HT1080 (cell line): ENCODE data around the gene ABCB6. TPM values are rescaled to one million over a fixed set of nuclear protein-coding genes. Genes with fewer than 3 reads are reported as not detected.
"Not testable (repeated sequence)": the region's sequence is repeated elsewhere in the genome, so short reads cannot be mapped to it uniquely, and the experiment has no call there.

ENCODE experiments used
- DNase-seq: peaks from one replicate; pipeline ENCODE4 v3.0.0-alpha.2; 2015; ENCODE audit warnings: low read depth
- polyA plus RNA-seq, 2 experiments: library from polyadenylated mRNA; depleted of rRNA; stranded (reverse); fragments of >200 nt; gene quantifications; 2 replicates each; pipeline ENCODE4 v1.2.3, GENCODE V29; 2015
- total RNA-seq: library from RNA; depleted of rRNA; stranded (reverse); fragments of >200 nt; shearing (Covaris generic); gene quantifications from 2 replicates; pipeline ENCODE4 v1.2.3, GENCODE V29; 2014; rRNA removed

Gene ABCB6
- 21.4 and 25.5 TPM in 2 replicates for total RNA-seq
- 10.8 and 12.1 TPM in 2 replicates for polyA plus RNA-seq (2015; cell fraction: cytosol; rRNA removed)
- 48.9 and 55.0 TPM in 2 replicates for polyA plus RNA-seq (2015; cell fraction: nucleus; rRNA removed)

DNA sequence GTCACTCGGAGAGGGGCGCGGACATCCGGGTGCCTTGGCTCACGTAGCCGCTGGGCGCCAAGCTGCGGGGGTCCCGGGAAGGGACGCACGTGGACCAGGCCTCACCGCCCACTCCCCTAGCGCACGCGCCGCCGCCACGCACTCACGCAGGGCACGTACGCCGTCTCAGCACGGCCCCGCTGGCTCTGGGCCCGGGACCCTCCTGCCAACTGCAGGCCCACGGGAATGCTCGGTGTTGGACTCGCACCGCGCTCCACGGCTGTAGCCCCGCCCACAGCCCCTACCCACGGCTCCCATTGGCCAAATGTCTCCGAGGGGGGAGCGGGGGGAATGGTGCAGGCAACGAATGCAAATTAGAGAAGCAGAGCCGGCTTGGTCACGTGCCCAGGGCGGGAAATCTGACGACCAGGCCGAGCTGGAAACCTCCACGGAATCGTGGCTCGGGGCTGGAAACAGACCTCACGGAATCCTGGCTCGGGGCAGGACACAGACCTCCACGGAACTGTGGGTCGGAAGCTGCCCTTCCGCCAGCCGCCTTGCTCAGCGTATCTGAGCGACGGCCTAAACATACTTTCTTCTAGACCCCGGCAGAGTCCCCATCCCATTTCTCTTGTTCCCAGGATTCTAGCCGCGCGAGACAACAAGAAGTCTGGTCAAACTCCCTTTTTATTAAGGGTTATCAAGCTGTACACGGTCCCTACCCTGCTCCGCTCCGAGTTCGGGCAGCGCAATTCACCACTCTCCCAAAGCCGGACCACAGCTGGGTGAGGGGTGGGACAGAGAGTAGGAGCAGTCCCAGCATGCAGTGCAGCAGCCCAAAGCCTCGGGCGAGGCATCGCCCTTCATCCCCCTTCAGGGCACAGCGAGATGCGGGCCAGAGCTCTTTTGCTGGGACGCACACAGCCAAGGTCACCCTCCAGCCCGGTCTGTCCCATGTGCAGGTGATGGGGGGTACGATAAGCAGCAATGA, at the start of gene ABCB6:
Gene ABCB6, minus strand, starts transcription at position 227 of the 970 bp plus-strand sequence. CDS start 285 bp downstream, outside the sequence.
- peak; percentile 85 for DNase-seq

DNA sequence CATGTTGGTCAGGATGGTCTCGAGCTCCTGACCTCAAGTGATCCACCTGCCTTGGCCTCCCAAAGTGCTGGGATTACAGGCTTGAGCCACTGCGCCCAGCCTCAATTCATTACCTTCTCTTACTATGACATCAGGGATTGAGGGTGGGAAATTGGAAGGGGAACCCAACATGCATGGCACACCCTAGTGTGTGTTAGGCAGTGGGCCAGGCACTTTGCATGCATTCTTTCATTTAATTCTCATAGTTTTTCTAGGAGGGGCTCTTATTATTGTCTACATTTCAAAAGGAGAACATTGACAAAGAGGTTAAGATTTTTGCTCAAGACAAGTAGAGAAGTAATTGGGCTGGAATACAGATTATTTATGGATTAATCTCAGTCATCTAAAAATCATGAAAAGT, 49.5 kb upstream of the ABCB6 start:
- DNase-seq, result no peak

DNA sequence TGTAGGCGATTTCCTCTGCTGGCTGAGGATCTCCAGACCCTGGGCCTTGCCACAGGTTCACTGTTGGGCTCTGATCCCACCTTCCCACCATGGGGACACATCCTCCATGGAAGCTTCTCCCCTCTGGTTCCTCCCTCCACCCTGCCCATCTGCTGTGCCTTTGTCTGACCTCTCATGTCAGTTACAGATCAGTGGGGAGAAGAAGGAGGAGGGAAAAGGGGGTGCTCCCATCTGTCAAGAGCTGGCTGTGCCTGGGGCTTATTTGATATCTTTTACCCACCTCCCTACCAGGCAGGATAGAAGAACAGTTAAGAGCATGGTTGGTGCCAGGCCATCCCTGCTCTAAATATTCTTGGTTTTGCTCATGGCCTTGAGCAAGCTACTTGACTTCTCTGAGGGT, 48.1 kb upstream of the ABCB6 start:
- DNase-seq, result no peak

DNA sequence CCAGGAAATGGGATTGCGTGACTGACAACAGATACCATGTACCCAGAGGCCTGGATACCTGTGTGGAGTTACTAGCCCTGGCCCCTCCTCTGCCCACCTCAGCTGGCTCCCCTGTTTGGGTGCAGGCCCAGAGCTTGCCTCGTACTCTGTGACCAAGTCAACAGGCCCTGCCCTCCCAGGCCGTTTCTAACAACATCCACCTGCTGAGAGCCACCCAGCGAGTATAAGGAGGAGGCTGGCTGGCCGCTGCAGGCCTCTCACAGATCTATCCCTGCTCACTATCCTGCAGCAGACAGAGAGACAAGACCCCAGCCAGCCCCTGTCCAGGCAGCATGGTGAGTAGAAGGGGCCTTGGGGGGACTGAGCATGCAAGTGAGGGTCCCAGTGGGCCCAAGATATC, 47.5 kb upstream of the ABCB6 start:
- no peak for DNase-seq

DNA sequence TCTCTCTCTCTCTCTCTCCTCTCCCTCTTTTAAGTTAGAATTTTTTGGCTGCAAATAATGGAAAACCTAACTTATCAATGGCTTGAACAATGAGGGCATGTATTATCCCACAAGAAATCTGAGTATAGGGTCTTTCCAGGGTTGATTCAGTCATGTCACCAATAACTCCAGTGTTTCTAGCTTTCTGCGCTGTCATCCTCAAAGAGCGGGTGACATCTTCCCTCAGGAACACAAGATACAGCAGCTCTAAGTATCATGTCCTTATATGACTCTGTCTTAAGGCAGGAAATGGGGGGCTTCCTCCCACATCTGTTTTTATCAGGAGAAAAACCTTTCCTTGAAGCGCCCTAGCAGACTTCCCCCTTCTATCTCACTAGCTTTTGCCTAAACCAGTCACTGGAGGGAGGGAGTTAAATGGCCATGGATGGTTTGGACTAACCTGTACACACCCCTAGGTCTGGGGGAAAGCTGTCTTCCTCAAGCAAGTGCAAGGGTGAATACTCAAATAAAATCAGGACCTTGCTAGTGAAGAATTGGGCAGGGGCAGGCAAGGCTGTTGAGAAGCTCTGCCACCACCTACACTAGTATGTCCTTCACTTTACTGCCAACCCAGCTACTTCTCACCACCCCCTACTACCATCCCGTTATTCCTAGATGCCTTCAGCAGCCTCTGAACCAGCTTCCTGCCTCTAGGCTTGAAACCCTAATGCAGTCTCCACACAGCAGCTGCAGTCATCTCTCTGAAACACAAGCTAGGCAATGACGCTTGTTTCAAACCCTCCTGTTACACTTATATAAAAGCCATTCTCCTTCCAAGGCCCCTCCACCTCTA, 42.5 kb upstream of the ABCB6 start:
- no peak for DNase-seq

DNA sequence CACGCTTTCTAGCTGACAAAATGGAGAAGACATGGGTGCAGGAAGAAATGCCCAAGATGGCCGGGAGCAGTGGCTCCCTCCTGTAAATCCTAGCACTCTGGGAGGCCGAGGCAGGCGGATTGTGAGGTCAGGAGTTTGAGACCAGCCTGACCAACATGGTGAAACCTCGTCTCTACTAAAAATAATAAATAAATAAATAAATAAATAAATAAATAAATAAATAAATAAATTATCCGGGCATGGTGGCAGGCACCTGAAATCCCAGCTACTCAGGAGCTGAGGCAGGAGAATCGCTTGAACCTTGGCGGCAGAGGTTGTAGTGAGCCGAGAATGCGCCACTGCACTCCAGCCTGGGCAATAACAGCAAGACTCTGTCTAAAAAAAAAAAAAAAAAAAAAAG, 40.2 kb upstream of the ABCB6 start:
- not testable (repeated sequence) for DNase-seq

DNA sequence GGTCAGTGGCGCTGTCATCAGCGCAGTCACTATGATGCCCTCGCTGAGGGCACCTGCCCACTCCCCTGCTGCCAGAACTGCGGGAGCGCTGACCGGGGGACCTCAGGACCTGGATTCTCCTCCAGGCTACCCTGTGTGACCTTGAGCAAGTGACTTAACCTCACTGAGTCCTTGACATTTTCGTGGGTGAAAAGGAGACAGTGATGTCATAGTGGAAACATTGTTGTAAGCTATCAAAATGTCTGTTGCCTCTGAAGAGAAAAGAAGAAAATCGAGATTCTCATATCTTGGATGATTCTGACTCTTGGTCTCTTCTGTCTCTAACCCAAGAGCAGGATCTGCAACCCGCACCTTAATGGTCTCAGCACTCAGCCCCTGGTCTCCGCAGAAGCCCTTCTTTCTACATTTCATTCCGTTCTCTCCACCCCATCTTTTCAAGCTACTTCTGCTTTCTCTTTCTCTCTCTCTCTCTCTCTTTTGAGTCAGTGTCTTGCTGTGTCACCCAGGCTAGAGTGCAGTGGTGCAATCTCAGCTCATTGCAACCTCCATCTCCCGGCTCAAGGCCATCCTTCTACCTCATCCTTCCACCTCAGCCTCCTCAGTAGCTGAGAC, 35.9 kb upstream of the ABCB6 start:
- no peak for DNase-seq

DNA sequence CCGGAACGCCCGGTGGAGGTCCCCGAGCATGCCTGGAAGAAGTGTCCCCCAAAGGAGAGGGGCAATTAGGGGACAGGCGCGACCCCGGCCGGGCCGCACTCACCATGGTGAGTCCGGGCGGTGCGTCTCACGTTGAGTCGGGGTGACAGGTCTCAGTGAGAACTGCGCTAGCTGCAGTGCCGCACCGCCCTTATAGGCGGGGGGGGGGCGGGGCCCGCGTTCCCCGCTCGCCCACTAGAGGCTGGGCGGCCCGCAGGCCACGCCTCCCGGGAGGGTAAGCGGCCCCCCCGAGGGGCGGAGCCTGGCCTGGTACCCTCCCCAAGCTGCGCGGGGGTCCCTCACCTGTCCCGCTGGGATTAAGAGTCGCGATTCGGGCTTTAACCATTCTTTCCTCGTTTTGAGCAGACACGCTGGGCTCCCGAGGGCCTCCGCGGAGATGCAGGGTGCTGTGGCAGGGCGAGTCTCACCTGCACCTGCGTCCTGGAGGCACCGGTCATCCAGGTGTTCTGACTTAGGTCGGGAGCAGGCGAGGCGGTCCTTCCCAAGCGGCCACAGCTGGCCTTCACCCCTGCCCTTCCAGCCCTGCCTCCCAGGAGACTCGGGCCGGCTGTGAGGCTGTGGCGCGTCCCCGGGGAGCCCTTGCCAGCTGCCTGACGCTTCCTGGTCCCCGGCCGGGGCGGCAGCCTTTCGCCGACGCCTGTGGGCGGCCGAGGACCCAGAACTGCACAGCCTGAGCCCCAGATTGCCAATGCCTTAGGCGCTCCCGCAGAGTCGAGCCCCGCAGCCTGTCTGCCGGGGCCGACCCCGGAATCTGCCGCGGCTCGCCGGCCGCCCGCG, 35.2 kb upstream of the ABCB6 start, which contains the start of gene TUBA4A:
Gene TUBA4A, minus strand, starts transcription at position 166 of the 837 bp plus-strand sequence. Its CDS starts 60 bp downstream, at position 106.
- peak; percentile 79 for DNase-seq

DNA sequence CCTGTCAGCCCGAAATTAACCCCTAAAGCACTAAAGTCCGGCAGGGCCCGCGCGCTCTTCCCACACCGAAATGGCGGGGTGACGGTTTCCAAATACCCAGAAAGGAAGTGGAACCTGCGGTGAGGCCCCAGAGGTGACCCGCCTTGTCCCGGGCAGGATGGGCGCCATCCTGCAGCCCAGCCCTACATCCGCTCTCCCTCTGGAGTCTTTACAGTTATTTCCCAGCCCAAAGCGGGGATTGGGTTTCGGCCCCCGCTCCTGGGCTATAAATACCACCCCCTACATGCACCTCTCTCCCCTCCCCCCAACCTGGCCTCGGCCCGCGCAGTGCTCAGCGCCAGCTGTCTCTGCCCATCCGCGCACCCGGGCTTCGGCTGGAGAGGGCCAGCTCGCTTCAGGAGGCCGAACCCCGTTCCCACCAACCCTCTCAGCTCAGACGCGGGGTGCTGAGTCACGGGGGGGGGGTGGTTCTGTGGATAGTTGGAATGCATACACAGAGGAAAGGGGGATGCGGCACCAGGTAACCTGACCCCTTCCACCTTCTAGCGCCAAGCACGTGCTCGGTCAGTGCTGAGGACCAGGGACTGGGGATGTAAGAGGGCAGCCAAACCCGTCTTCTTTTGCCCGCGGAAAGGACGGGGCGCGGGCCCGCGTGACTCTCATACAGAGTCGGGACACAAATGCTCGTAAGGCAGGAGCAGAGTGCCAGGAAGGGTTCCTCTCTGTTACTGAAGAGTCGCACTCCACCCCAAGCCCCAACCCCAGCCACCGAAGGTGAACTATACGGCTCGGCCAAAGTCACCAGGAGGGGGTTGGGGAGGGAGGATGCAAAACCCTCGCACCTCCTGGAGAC, 34.4 kb upstream of the ABCB6 start, which contains the start of gene TUBA4B:
Gene TUBA4B, plus strand, starts transcription at position 344 of the 853 bp plus-strand sequence. Its CDS starts 165 bp downstream, at position 509.
- DNase-seq, result peak; percentile 85

DNA sequence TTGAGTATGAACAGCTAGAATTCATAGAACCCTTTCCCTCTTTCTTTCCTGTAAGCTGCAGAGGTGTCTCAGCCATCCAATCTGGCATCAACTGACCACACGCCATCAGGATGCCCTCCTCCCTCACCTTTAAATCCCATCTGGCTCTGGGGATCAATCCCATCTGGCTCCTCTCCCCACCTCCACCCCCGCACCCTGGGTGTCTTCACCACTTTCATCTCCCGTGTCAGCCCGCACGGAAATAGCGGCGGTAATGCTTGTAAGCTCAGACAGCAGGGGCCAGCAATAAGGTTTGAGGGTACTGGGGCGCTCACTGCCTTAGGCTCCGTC, 33.8 kb upstream of the ABCB6 start:
- no peak for DNase-seq

DNA sequence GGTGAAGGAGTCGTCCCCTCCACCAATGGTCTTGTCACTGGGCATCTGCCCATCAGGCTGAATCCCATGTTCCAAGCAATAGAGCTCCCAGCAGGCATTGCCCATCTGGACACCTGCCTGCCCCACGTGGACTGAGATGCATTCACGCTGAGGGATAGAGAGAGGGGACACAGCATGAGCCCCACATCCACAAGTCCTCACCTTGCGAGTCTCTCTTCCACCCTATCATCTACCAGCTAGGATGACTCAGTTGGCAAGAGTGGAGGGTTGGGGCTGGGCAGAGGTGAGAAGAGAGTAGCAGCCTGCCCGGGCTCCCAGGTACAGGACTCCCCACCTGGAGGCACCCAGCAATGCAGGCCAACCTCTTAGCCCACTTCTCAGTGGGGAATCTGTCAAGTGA, 33.3 kb upstream of the ABCB6 start:
- no peak for DNase-seq

DNA sequence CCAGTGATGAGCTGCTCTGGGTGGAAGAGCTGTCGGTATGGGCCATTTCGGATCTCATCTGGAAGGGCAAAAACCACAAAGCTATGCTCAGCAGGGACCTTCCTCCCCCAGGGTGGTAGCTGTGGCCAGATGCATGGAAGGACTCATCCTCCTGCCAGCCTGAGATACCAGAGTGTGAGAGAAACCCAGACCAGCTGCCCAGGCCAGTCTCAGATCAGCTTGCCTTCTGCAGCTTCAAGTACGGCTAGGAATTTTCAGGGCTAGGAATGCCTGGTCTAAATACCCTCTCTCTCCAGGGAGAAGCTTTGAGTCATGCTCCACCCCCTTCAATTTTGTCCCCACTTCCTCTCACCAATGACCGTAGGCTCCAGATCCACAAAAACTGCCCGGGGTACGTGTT, 32.9 kb upstream of the ABCB6 start:
- DNase-seq, result no peak

DNA sequence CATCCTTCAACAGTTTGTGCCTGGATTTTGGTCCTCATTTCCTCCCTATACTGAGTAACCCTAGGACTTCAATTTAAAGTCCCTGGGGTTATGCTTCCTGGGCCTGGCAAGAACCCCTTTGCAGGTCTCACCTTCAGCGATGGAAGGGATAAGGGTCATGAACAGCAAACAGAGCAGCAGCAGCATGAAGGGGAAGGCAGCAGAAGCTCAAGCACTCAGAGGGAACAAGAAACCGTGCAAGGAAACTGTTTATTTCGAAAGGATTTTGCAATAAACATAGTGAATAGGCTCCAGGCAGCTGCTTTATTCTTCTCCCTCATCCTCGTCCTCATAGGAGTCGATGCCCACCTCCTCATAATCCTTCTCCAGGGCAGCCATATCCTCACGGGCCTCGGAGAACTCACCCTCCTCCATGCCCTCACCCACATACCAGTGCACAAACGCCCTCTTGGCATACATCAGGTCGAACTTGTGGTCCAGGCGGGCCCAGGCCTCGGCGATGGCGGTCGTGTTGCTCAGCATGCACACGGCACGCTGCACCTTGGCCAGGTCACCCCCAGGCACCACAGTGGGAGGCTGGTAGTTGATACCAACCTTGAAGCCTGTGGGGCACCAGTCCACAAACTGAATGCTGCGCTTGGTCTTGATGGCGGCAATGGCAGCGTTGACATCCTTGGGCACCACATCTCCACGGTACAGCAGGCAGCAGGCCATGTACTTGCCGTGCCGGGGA, 31.5 kb upstream of the ABCB6 start:
- no peak for DNase-seq

DNA sequence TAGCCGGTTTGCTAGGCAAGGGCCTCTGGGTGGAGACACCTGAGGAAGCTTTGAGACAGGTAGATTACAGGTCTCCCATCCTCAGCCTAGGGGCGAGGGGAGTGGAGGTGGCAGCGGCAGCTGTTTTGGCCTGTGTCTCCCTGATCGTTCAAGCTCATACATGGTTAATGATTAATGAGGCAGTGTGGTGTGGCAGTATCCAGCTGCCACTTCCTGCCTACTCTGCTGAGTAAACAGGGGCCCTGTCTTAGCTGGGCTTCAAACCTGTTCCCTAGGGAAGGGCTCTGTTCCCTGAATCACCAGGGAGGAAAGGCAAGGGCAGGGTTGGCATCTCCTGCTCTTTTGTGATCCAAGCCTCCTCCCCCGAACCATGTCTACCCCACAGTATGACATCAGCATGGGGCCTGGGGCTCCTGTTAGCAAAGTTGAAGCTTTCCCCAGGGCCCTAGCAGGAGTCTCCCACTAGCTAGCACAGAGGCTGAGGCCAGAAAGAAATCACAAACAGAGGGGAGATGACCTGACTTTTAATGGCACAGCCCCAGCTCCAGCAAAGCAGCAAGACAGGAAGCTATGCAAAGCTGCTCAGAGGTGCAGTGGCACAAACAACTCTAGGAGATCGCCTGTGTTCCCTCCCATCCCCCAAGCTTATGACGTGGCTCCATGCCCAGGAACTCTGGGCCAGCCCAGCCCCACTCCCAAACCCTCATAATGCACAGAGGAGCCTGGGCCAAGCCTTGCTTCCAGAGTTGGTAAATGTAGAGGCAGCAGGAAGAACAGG, 30.6 kb upstream of the ABCB6 start:
- peak; percentile 93 for DNase-seq

DNA sequence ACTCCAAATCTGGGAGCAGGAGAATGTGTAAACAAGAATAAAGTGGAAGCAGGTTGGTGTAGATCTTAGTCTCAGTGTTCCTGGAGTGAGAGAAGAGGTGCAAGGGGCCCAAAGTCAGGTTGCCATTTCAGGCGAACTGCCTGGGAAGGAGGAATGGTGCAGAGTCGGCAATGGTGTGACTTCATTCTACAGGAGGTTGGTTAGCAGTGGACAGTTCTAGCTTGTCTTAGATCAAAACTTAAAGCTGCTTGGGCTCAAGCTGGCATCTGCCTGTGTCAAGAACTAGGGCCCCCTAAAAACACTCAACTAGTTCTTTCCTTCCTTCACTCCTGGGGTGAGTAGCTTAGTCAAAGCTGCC, 30.1 kb upstream of the ABCB6 start:
- DNase-seq, result no peak

DNA sequence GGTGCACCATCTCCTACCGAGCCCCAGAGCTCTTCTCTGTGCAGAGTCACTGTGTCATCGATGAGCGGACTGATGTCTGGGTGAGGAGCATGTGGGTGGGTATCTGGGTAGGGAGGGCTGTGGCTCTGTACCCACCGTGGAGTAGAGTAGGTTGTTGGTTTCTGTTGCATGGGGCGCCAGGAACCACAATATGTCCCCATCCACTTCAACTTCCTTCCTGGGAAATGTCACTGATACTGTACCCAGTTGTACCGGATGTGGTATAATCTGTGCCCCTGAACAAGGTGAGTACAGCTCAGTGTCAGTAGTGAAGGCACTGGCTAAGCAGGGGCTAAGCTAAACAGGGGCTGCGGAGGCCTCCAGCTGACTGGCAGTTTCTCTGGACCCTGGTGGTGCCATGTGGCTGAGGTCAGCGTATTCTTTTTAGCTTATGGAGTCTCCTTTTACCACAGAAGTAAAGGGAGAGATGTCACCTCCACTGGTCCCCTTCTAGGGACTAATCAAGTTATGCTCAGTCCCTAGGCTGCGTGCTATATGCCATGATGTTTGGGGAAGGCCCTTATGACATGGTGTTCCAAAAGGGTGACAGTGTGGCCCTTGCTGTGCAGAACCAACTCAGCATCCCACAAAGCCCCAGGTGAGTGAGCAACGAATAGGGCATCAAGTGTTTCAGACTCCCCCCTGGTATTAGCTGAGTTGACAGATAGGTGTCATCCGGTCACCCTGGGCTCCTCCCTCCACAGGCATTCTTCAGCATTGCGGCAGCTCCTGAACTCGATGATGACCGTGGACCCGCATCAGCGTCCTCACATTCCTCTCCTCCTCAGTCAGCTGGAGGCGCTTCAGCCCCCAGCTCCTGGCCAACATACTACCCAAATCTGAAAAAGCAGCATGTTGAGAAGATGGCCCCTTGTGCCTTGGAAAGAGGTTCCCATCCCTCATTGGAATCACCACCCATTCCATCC, 29.2 kb upstream of the ABCB6 start:
- DNase-seq, result no peak

DNA sequence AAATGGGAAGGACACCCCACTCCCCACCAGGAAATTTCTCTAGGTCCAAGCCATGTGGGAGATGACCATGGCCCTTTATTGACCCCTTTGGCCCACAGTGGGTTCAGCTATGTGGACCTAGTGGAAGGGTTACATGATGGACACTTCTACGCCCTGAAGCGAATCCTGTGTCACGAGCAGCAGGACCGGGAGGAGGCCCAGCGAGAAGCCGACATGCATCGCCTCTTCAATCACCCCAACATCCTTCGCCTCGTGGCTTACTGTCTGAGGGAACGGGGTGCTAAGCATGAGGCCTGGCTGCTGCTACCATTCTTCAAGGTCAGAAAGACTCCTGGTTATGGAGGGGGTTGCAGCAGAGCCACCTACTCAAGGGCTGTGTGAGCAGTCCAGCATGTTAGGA, 27.8 kb upstream of the ABCB6 start:
- DNase-seq, result no peak
